CD4-positive, alpha-beta T cell (primary cell): Measurements from ENCODE around the gene PUM2. TPM values are rescaled to one million over a fixed set of nuclear protein-coding genes. Genes with fewer than 3 reads are reported as not detected.
A peak's percentile ranks its signal among the peaks of the same experiment; 100 is the strongest.

Experiments
- ATAC-seq: fragments of 200-7000 bp; cut with Tn5 transposase; one replicate; pipeline ENCODE4 v1.10.0; 2022; ENCODE audit warnings: mild to moderate bottlenecking; ENCODE audit not compliant: poor library complexity
- CTCF ChIA-PET: fragments of 350-600 bp; sonication (Branson Sonifier 250); formaldehyde crosslinking; loops from one replicate; lab custom pipeline; 2021; ENCODE audit warnings: antibody characterized with exemption, inconsistent platforms; lab: Charles Lee
- POLR2A ChIA-PET: fragments of 350-600 bp; sonication (Branson Sonifier 250); formaldehyde crosslinking; loops from one replicate; lab custom pipeline; 2021; ENCODE audit warnings: antibody characterized with exemption, inconsistent platforms; lab: Charles Lee
- DNase-seq, 14 experiments: peaks; one replicate each; pipeline ENCODE4 v3.0.0-alpha.2; 2013 to 2020; ENCODE audit warnings: mixed read lengths in 2 of 14
- H3K27ac ChIP-seq, 2 donors: one replicate each; pipeline versions ENCODE4 v1.5.1 to v1.7.0; 2013; ENCODE audit warnings: low read length in 2 of 2, low read depth in 1 of 2, mild to moderate bottlenecking in 1 of 2
- H3K27me3 ChIP-seq, 2 experiments: 1 replicate in 1 of 2; 2 replicates in 1 of 2; pipeline versions ENCODE4 v1.6.1 to v1.7.0; 2013; ENCODE audit warnings: low read length in 2 of 2, control low read depth in 1 of 2, mild to moderate bottlenecking in 1 of 2, moderate library complexity in 1 of 2; ENCODE audit not compliant: insufficient read depth in 2 of 2, control insufficient read depth in 1 of 2
- H3K36me3 ChIP-seq: one replicate; pipeline ENCODE4 v1.6.1; 2013; ENCODE audit warnings: low read length, control low read depth; ENCODE audit not compliant: insufficient read depth
- H3K4me1 ChIP-seq: one replicate; pipeline ENCODE4 v1.6.1; 2013; ENCODE audit warnings: low read length, control low read depth; ENCODE audit not compliant: insufficient read depth
- H3K4me3 ChIP-seq: one replicate; pipeline ENCODE4 v1.5.1; 2013; ENCODE audit warnings: mild to moderate bottlenecking, low read length, moderate library complexity
- H3K9me3 ChIP-seq, 2 experiments: 1 replicate in 1 of 2; 2 replicates in 1 of 2; pipeline versions ENCODE4 v1.6.1 to v1.7.0; 2013; ENCODE audit warnings: low read length in 2 of 2, mild to moderate bottlenecking in 2 of 2, control low read depth in 1 of 2, moderate library complexity in 1 of 2; ENCODE audit not compliant: control insufficient read depth in 1 of 2, insufficient read depth in 1 of 2
- H3K27ac Mint-ChIP-seq: one replicate; pipeline ENCODE4 v1.8.0; 2020; ENCODE audit warnings: mixed read lengths
- H3K27me3 Mint-ChIP-seq: one replicate; pipeline ENCODE4 v1.8.0; 2021; ENCODE audit warnings: mixed read lengths
- H3K36me3 Mint-ChIP-seq: one replicate; pipeline ENCODE4 v1.8.0; 2021; ENCODE audit warnings: low read depth, mixed read lengths
- H3K4me1 Mint-ChIP-seq: one replicate; pipeline ENCODE4 v1.8.0; 2021; ENCODE audit warnings: low read depth, mixed read lengths
- H3K4me3 Mint-ChIP-seq: one replicate; pipeline ENCODE4 v1.8.0; 2020; ENCODE audit warnings: mild to moderate bottlenecking, mixed read lengths
- H3K9me3 Mint-ChIP-seq: one replicate; pipeline ENCODE4 v1.8.0; 2020; ENCODE audit warnings: mixed read lengths
- CTCF ChIP-seq: fragments of 200-600 bp; IDR thresholded peaks from one replicate; pipeline ENCODE4 v1.8.0; 2022; ENCODE audit warnings: antibody characterized with exemption, mild to moderate bottlenecking
- intact Hi-C, 2 experiments: fragments of 100-400 bp; cut with DNase I in 1 of 2; cut with micrococcal nuclease in 1 of 2; formaldehyde crosslinking; loops; one replicate each; pipeline versions ENCODE4 v1.15.1 to v1.9.0; 2023 to 2025; cut with DNase I, micrococcal nuclease
- total RNA-seq, 174 experiments: library from RNA in 2 of 174; stranded (reverse) in 2 of 174; gene quantifications; one replicate each; pipeline ENCODE4 v1.2.3 and lab custom pipeline; 2021 to 2026

PUM2 gene
- total RNA-seq, 2 experiments from 2014 or later = 94.9 to 95.4 TPM

- Histone ChIP-seq H3K27me3 (peaks cover 27 to 51% of the 10 kb centered on the region in 2 experiments), H3K4me1 (peaks cover 16% of the 10 kb centered on the region), H3K9me3 (peaks cover 0 to 7% of the 10 kb centered on the region in 2 experiments), H3K4me3 (no peak overlapping the region), H3K27ac (no peak overlapping the region), H3K36me3 (no peaks in the 10 kb centered on the region)
- DNase-seq (no peak), ATAC-seq (no peak)
- POLR2A ChIA-PET = no interaction called here
- TF ChIP-seq CTCF = no peak
- H3K4me3 Mint-ChIP-seq = peak overlapping the region; percentile 56
- H3K9me3 Mint-ChIP-seq = no peaks in the 10 kb centered on the region
- intact Hi-C loops = no loop called here
- CTCF ChIA-PET = no interaction called here
- H3K27me3 Mint-ChIP-seq = peaks cover 47% of the 10 kb centered on the region
- H3K36me3 Mint-ChIP-seq = no peaks in the 10 kb centered on the region
- H3K27ac Mint-ChIP-seq = no peak overlapping the region
- H3K4me1 Mint-ChIP-seq = no peaks in the 10 kb centered on the region
Measured at GRCh38 chr2:20222769-20223406, 127.8 kb downstream of the PUM2 start.

DNA sequence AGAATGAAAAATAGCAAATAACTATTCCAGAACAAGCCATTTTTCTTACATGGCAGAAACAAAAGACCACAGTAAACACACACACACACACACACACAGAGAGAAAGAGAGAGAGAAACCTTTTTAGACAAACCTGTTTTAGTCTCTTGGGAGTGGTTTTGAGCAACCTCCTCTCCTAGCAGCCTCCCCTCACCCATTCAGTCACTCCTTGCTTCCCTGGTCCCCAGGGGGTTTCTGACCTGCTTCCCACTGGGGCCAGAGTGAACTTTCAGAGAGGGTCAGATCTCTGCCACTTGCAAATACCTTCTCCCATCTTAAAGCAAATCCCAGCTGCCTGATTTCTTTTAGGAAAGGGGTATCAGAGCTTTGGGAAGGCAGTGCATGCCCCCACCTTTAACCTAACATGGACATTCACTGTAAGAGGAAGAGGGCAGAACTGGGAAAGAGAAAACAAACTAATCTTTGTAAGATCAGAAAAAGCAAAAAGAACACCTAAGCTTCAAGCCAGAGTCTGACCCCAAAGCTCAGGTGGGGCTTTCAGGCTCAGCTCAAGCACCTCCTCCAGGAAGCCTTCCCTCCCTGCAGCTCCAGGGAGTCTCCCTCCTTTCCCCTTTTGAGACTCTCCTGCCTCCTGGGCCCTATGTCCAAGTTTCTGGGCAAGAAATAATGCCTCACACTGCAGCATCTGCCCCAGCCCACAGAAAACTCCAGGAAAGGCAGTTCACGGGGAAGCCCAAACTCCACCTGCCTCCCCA lies 128.5 kb downstream of the PUM2 start:
- no peak overlapping the region for H3K27ac Mint-ChIP-seq
- no peaks in the 10 kb centered on the region for H3K36me3 Mint-ChIP-seq
- no peak for TF ChIP-seq CTCF
- no peaks in the 10 kb centered on the region for H3K9me3 Mint-ChIP-seq
- intact Hi-C loops = no loop called here
- peaks cover 40% of the 10 kb centered on the region for H3K27me3 Mint-ChIP-seq
- peak overlapping the region; percentile 56 for H3K4me3 Mint-ChIP-seq
- H3K4me1 ChIP-seq = peaks cover 16% of the 10 kb centered on the region
- POLR2A ChIA-PET = no interaction called here
- no peak overlapping the region for H3K4me3 ChIP-seq
- H3K27ac ChIP-seq = no peak overlapping the region
- CTCF ChIA-PET = no interaction called here
- ATAC-seq = no peak
- DNase-seq = no peak
- peaks cover 0 to 7% of the 10 kb centered on the region in 2 experiments for H3K9me3 ChIP-seq
- no peaks in the 10 kb centered on the region for H3K36me3 ChIP-seq
- no peaks in the 10 kb centered on the region for H3K4me1 Mint-ChIP-seq
- peaks cover 27 to 44% of the 10 kb centered on the region in 2 experiments for H3K27me3 ChIP-seq

DNA sequence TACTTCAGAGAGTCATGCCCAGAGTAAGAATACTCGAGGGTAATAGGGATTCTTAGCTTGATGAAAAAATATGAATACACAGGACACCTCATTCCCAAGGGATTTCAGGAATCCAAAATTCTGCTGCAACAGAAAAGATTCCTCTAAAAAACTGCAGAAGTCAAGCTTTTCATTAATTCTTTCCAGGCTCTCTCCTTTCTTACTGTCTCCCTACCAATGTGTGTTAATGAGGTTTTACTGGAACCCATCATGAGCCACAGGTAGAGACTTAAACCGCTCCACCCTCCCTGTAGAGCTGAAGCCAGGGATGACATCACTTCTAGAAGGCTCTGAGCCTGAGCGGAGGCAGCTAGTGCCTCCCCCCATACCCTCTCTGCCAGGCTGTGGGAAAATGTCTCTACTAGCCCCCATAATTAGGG lies 129.1 kb downstream of the PUM2 start:
- Mint-ChIP-seq H3K27ac (no peak overlapping the region), H3K4me3 (peak overlapping the region; percentile 56), H3K27me3 (peaks cover 38% of the 10 kb centered on the region), H3K9me3 (no peaks in the 10 kb centered on the region), H3K4me1 (no peaks in the 10 kb centered on the region), H3K36me3 (no peaks in the 10 kb centered on the region)
- CTCF ChIA-PET = no interaction called here
- peaks cover 0 to 7% of the 10 kb centered on the region in 2 experiments for H3K9me3 ChIP-seq
- no peak for TF ChIP-seq CTCF
- ATAC-seq (no peak), DNase-seq (no peak)
- POLR2A ChIA-PET = no interaction called here
- intact Hi-C loops = no loop called here
- H3K27ac ChIP-seq = no peak overlapping the region
- no peak overlapping the region for H3K4me3 ChIP-seq
- H3K4me1 ChIP-seq = peaks cover 16% of the 10 kb centered on the region
- no peaks in the 10 kb centered on the region for H3K36me3 ChIP-seq
- H3K27me3 ChIP-seq = peaks cover 24 to 43% of the 10 kb centered on the region in 2 experiments
